Stimulated activated CD8-positive, alpha-beta memory T cell treated with anti-CD3 and anti-CD28 coated beads, Interleukin-12 subunit alpha, Interleukin-12 subunit beta, amount 100 ng/mL, for 24 hours (primary cell): ENCODE results near the gene LIPG.
"Not testable (repeated sequence)": the region's sequence is repeated elsewhere in the genome, so short reads cannot be mapped to it uniquely, and the experiment has no call there.

ENCODE experiments used
- DNase-seq: peaks from one replicate; pipeline ENCODE4 v3.0.0-alpha.2; 2020; ENCODE audit errors: extremely low read depth

LIPG gene

DNA sequence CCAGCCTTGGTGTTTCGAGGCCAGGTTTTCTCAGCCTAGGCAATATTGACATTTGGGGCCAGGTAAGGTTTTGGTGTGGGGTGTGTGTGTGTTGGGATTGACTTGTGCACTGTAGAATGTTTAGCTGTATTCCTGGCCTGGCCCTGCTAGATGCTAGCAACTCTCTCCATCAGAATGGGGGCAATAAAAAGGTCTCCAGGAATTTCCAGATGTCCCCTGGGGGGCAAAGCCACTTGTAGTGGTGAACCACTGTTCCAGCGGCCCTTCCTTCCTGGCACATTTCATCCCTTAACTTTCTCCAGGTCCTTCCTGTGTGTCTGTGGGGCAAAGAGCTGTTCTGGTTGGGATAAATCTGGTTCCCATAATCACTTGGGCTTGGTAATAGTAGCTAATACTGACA, 12.0 kb downstream of the LIPG start:
- no peak for DNase-seq

DNA sequence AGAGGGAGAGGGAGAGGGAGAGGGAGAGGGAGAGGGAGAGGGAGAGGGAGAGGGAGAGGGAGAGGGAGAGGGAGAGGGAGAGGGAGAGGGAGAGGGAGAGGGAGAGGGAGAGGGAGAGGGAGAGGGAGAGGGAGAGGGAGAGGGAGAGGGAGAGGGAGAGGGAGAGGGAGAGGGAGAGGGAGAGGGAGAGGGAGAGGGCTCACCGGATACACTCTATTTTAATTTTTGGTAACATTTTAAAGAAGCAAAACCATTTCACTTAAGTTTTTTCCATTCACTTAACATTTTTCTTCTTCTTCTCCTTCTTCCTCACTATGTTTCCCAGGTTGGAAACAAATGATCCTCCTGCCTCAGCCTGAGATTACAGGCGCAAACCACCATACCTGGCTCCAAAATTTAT, 17.2 kb downstream of the LIPG start:
- DNase-seq = not testable (repeated sequence)

DNA sequence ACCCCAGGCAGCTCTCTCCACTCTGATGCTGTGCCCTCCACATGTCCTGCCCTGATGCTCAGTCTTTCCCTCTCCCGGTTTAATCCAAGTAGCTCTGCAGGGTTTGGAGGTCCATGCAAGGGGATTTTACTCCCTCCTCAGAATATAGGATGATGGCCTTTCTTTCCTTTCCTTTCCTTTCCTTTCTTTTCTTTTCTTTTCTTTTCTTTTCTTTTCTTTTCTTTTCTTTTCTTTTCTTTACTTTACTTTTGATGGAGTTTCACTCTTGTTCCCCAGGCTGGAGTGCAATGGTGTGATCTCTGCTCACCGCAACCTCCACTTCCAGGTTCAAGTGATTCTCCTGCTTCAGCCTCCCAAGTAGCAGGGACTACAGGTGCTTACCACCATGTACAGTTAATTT, 17.7 kb downstream of the LIPG start:
- DNase-seq = not testable (repeated sequence)

DNA sequence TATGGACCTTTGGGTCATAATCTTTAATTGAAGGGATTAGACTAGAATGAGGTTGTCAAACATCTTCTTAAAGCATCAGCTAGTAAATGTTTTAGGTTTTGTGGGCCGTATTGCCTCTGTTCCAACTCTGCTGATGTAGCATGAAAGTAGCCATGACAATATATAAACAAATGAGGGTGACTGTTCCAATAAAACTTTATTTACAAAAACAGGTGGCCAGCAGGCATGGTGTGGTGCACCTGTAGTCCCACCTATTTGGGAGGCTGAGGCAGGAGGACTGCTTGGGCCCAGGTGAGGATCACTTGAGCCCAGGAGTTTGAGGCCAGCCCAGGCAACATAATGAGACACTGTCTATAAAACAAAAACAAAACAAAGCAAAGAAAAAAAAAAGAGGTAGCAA, 18.4 kb downstream of the LIPG start:
- DNase-seq = no peak

DNA sequence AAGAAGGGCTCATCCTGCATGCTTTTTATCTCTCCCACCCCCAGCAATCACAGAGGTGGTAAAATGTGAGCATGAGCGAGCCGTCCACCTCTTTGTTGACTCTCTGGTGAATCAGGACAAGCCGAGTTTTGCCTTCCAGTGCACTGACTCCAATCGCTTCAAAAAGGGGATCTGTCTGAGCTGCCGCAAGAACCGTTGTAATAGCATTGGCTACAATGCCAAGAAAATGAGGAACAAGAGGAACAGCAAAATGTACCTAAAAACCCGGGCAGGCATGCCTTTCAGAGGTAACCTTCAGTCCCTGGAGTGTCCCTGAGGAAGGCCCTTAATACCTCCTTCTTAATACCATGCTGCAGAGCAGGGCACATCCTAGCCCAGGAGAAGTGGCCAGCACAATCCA, 19.5 kb downstream of the LIPG start:
- no peak for DNase-seq

DNA sequence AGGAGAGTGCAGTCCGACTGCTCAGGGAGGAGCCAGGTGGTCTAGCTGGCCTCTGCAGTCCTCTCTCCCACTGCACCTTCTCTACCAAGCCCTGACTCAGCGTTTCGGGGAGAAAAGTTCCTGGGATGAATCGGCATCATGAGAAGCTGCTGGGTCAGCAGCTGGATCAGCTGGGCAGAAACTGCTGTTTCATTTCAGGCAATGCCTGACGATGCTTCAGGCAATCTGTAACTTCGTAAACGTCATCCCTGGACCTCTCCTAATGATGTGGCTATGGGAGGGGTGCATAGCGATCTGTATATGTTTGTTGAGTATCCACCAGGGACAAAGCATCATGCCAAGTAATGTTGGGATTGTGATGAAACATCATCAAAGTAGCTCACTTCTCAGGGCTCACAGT, 20.7 kb downstream of the LIPG start:
- no peak for DNase-seq

DNA sequence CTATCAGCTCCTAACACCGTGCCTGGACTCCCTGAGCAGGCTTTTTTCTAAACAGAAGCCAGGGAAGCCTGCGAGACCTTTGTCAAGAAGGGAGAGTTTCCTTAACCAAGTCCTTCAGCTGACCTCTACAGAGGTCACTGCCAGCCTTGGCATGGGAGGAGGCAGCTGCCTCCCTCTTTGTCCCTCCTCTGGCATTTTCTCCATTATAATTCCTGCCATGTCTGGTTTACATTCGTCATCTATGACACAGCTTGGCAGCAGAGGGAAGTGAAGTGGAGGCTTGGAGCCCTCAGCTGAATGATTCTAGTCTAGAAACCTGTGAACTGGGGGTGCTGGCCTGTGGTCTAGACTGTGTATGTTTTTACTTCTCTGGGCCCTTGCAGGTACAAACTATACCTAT, 22.5 kb downstream of the LIPG start:
- no peak for DNase-seq

DNA sequence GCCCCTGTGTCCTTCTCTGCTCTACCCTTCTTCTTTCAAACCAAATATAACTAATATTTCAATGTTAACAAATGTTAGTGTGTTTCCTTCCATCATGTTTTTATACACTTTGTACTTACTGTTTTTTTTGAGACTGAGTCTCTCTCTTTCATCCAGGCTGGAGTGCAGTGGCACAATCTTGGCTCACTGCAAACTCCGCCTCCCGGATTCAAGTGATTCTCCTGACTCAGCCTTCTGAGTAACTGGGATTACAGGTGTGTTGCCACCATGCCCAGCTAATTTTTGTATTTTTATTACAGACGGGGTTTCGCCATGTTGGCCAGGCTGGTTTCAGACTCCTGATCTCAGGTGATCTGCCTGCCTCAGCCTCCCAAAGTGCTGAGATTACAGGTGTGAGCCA, 23.1 kb downstream of the LIPG start:
- not testable (repeated sequence) for DNase-seq

DNA sequence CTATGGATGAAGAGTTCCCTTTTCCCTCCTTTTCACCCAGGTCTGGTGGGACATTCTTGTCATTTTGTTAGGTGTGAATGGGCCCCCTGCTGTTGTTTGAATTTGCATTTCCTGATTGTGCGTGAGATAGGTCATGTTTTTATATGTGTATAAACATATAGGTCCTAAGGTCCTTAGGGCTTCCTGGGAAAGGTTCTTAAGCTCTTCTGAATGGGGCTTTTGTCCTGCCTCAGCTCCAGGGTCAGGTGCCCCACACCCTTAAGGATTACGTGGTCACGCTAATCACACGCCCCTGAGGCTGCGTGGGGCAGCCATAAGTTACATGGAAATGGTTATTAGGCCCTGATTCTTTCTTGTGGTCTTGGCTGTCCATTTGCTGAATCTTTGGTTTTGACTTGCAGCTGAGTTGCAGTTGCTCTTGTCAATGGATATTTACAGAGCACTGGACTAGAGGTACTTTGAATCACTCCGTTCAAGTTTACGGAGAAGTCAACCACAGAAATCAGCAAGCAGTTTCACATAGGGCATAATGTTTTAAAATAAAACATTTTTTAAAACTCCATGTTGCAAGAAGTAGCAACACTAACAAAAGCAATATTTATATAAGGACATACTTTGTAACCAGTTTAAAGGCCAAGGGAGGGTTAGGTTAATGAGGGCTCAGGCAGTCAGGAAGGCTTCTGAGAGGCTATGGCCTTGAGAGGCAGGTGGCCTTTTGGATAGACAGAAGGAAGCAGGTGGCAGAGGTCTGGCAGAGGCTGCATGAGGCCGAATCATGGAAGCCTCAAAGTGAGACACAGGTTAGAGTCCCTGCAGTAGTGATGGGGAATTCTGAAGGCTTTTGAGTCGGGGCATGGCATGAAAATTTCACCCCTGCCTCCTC, 24.2 kb downstream of the LIPG start:
- DNase-seq = no peak

DNA sequence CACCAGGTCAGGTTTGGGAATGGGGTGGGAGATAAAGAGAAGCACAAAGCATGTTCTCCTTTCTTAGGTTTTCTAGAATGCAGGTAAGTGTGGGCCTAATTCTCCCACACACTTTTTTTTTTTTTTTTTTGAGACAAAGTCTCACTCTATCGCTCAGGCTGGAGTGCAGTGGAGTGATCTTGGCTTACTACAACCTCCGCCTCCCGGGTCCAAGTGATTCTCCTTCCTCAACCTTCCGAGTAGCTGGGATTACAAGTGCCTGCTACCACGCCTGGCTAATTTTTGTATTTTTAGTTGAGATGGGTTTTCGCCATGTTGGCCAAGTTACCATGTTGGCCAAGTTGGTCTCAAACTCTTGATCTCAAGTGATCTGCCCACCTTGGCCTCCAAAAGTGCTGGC, 26.3 kb downstream of the LIPG start:
- DNase-seq = no peak

DNA sequence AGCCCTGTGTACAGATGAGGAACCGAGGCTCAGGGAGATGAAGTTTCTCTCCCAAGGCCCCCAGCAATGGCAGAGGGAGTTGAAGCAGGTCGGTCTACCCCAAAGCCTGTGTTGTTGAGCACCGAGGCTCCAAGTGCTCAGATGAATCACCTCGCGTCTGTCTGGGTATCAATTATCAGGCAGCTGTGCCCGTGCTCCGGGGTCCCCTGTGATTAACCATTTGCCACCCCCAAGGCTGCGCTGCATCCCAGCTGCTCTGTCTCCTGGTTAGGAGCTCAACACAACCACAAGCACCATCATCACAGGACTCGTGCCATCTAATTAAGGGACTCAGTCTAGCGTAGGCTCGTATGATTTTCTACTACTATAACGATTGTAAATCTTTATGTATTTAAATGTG, 27.1 kb downstream of the LIPG start:
- DNase-seq = no peak

DNA sequence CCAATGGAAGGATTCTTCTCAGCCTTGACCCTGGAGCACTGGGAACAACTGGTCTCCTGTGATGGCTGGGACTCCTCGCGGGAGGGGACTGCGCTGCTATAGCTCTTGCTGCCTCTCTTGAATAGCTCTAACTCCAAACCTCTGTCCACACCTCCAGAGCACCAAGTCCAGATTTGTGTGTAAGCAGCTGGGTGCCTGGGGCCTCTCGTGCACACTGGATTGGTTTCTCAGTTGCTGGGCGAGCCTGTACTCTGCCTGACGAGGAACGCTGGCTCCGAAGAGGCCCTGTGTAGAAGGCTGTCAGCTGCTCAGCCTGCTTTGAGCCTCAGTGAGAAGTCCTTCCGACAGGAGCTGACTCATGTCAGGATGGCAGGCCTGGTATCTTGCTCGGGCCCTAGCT, 28.8 kb downstream of the LIPG start:
- DNase-seq = no peak

DNA sequence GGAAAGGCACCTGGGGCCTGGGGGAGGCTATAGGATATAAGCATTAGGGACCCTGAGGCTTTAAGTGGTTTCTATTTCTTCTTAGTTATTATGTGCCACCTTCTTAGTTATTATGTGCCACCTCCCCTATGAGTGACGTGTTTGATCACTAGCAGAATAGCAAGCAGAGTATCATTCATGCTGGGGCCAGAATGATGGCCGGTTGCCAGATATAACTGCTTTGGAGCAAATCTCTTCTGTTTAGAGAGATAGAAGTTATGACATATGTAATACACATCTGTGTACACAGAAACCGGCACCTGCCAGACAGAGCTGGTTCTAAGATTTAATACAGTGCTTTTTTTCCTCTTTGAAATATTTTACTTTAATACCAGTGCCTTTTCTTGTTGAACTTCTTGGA, 29.4 kb downstream of the LIPG start:
- no peak for DNase-seq

DNA sequence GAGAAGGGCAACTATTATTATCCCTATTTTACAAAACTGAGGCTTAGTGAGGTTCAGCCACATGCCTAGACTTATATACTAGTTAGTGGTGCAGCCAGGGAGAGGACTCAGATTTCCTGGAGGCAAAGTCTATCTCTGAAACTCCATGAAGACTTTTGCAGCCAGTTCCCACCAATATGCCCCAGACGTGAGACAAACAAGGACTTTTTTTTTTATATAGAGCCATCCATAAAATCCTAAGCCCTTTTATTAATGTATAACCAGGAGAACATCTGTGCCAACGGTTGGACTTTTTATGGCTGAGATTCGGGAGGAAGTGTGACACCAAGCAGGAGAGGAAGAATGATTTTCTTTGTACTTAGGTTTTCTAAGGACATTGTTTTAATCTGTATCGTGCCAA, 29.9 kb downstream of the LIPG start:
- DNase-seq = no peak

DNA sequence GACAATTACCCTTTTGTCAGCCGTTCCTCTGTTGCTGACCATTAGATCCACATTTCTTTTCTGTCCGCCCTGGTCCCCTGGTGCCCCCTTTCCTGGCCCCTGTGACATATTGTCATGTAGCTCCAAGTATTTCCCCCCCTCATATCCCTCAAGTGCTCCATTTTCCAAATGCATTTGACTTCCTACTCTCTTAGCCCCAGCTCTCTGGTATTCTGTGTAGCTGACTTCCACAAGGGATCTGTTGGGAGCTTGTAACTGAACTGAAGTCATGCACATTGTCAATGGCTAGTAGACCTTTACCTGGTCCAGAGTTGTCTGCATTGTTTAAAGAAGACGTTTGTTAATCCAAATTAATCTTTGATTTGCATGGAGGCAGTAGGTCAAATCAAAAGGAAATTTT, 34.8 kb downstream of the LIPG start:
- DNase-seq = no peak

DNA sequence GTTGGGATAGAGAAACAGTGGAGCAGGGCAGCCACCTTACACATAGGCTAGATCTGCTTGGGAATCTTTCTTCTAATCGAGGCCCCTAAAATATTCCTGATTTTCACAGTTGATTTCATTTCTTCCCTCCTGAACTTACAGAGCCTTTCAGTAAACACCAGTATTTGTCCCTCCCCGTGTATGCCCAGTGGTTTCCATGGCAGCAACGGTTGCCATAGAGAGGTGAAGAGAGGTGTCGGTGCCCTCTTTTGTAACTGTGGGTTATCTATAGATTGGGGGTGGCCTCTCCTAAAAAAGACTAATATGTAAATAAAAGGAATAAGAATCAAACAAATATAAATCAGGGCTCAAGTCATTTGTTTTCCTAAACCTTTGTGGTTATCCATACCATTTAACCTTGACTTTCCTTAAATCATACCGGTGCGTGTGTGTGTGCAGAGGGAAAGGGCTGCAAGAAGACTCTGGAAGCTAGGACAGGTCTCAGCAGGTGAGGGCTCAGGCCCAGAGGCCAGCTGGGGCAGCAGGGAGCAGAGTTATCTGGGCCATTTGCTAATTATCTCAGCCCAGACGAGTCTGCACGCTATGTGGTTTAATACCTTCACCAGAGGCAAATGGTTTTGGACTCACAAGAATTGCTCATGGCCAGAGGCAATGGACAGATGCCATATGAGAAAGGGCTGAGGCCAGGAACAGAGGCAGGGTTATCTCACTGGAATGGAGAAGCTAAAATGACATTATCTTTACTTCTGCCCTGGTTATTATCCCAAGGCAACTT, 35.5 kb downstream of the LIPG start:
- no peak for DNase-seq

DNA sequence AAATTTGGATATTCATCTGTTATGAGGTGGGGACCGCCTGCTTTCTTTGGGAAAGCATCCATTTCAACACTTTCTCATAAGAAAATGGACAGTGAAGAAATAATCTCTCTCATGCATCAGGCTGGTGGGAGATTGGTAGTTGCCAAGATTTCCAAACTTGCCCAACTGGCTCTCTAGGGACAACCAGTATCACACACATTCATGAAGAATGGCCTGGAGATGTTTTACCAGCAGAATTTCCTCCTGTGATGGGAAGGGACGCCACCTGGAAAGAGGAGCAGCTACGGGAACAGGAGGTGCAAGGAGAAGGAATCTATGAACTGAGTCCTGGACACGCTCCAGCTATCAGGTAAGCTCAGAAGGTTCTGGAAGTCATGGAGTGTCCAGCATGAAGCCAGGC, 39.4 kb downstream of the LIPG start:
- no peak for DNase-seq

DNA sequence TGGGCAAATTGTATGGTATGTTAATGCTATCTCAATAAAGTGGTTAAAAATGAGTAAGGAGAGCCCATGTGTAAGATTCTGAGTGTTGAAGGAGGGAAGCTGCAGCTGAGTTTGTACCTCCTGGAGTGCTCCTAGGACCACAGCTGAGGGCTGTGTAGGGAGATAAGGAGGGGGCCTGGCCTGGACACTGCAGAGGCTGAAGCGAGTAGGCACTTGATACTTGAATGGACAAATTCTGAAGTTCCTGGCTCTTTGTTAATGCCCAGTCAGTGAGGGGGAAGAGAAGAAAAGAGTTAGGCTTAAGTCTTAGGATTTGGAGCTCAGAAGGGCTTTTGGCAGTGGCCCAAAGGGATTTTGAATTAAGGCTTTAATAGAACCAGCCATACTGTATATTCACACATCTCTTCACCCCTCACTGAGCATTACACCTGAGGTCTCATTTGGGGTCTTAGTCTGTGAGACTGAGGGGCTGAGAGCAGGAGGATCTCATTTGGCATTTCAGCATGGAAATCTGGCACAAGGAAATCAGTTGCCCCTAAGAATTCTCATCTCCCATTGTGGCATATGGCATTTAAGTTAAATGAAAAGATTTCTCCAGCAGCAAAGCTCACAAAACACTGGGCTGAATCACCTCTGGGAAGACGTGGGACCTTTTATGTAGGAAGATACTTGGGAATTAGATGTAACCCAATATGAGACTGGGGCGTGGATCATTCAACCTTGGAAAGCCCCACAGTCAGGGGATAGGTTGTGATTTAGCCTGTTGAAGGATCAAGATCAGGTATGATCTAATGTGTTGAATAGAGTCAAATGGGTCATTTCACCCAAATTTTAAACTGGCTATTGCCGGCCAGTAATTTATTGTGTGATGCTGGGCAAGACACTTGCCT, 46.8 kb downstream of the LIPG start:
- DNase-seq = no peak

DNA sequence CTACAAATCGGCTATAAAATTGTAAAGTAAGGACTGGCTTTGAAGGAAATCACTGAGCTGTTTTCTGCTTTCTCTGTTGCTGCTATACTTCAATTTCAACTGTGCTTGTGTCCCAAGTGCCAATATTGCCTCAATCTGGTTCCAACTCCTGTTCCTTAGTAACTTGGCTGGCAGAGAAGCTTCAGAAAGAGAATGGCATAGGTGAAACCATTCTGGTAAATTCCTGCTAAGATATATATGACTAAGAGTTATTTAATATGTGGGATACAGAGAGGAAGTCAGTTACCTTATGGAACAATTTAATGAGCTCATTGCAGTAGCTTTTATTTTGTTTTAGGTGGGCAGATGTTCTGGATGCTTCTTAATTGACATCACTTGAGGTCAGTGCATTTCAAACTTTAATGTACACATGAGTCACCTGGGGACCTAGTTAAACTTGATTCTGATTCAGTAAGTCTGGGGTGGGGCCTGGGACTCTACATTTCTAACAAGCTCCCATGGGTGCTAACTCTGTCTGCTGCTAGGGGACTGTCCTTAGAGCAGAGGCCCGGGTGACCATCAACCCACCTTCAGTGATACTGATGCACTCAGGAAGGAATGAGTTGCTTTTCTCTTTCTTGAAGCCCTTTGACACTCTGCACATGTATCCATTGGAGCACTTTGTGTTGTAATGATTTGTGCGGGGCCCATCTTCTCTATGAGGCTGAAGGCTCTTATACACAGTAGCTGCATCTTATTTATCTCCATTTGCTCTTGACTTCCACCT, 47.6 kb downstream of the LIPG start:
- DNase-seq = no peak

DNA sequence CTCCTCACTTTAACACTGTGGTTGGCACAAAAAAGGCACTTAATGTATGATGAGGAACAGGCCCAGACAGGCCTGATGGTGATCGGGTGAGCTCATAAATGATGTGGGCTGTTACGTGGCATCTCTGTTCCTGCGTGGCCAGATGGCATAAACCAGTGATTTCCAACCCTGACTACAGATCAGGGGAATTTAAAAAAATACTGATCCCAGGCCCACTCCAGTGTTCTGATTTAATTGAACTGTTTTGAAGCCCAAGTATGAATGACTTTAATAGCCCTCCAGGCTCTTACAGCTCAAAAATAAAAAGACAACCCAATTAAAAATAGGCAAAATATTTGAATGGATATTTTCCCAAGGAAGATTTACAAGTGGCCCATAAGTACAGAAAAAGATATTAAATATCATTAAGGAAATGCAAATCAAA, 48.2 kb downstream of the LIPG start:
- DNase-seq = no peak

DNA sequence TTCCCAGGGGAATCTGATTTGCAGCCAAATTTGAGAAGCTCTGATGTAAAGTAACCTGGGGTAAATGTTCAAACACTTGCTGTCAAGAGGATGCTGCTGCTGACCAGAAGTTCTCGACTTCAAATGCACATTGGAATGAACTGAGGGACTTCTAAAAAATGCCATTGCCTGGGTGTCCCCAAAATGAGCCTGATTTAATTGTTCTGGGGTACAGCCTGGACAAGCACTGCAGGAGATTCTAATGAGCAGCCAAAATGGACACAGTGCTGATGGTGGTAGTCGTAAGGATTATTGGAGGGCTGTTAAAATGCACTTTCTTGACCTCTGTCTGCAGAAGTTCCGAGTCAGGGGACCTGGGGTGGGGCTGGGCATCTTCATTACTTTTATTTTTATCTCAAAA, 49.5 kb downstream of the LIPG start:
- no peak for DNase-seq
